ENCODE measurements around the gene SH3PXD2A. TPM values are rescaled to one million over a fixed set of nuclear protein-coding genes. Genes with fewer than 3 reads are reported as not detected.

Gene SH3PXD2A
- total and polyA plus RNA-seq, 9 of the 15 experiments (the other 6 are each of a cell fraction or from before 2014, with no cell fraction given), result 0.41 to 9.3 (median 2.5) TPM

- no peaks in the 10 kb centered on the region for H3K9me3 ChIP-seq (replicated peaks; ENCODE audit: control insufficient read depth, insufficient read depth, low read depth, low read length)
- H3K9ac ChIP-seq (ENCODE audit: insufficient read depth in 1 of 2, low read depth in 2 of 2, low read length in 2 of 2), result no peak overlapping the region
- no peaks in the 10 kb centered on the region for H4K20me1 ChIP-seq (replicated peaks; ENCODE audit: control insufficient read depth, insufficient read depth, low read length)
- peaks cover 0 to 23% of the 10 kb centered on the region in 2 experiments; a peak in 2 of 5 replicates for H3K4me1 ChIP-seq (replicated peaks in 1 of 2; ENCODE audit: control insufficient read depth in 2 of 2, insufficient read depth in 2 of 2, low read length in 2 of 2)
- H3K9me1 ChIP-seq (ENCODE audit: control insufficient read depth, insufficient read depth, low read length), result no peaks in the 10 kb centered on the region
- ATAC-seq (no peak), DNase-seq (ENCODE audit: extremely low read depth in 1 of 4, low spot score in 3 of 4) (no peak), FAIRE-seq (no peak)
- intact Hi-C loops (cut with micrococcal nuclease) (no loop called here), in situ Hi-C loops (cut with MboI) (no loop called here)
- WGBS (ENCODE audit: insufficient coverage, low coverage, missing lambda C conversion rate), result 98% methylated on average over 7 of the region's 7 CpGs
- ChIA-PET POLR2A (interaction anchor here (1.1 kb wide), 1 partner anchor 20 kb away, joined by 4 read pairs; no protein-coding TSS in a partner anchor), CTCF (ENCODE audit: low intra/inter-chr PET ratio) (no interaction called here)
- no peak overlapping the region for H2AFZ ChIP-seq (ENCODE audit: low read depth, low read length)
- no peaks in the 10 kb centered on the region for H3K36me3 ChIP-seq (ENCODE audit: control insufficient read depth, insufficient read depth, low read length)
- no TSS peak for BruUV-seq (replicated peaks)
- no peaks in the 10 kb centered on the region; the same call in 2 of the 3 replicates for H3K79me2 ChIP-seq (ENCODE audit: control insufficient read depth, insufficient read depth, low read length)
- no peaks in the 10 kb centered on the region for H3K27me3 ChIP-seq (ENCODE audit: control insufficient read depth in 2 of 2, insufficient read depth in 2 of 2, low read length in 2 of 2)
- H3K27ac ChIP-seq (ENCODE audit: extremely low read depth, low read depth, low read length), result no peak overlapping the region
- H3K4me3 ChIP-seq, result no peak overlapping the region
- no peak overlapping the region for H3K4me2 ChIP-seq (ENCODE audit: insufficient read depth, low read length)
- TF ChIP-seq ERF (CRISPR knock-in tag; IDR thresholded peaks at IDR 0.05) (no peak), CLOCK (CRISPR knock-in tag; IDR thresholded peaks at IDR 0.05; ENCODE audit: borderline replicate concordance) (no peak), ZBTB34 (CRISPR knock-in tag; IDR thresholded peaks at IDR 0.05) (no peak), KLF16 (IDR thresholded peaks at IDR 0.05) (no peak), IFI16 (CRISPR knock-in tag; IDR thresholded peaks at IDR 0.05) (no peak), RCOR1 (IDR thresholded peaks at IDR 0.05; ENCODE audit: borderline replicate concordance in 1 of 2, low read depth in 2 of 2, low read length in 2 of 2) (no peak), ESRRB (CRISPR knock-in tag; IDR thresholded peaks at IDR 0.05; ENCODE audit: borderline replicate concordance) (no peak), CTCFL (IDR thresholded peaks at IDR 0.05; ENCODE audit: borderline replicate concordance, insufficient read depth, low read depth, low read length, poor library complexity, severe bottlenecking) (no peak), GTF2B (IDR thresholded peaks at IDR 0.05; ENCODE audit: extremely low read depth, insufficient read length) (no peak), KLF6 (CRISPR knock-in tag; IDR thresholded peaks at IDR 0.05; ENCODE audit: borderline replicate concordance) (no peak), DDX20 (tag; IDR thresholded peaks at IDR 0.05; ENCODE audit: low read depth) (no peak), ID3 (CRISPR knock-in tag; IDR thresholded peaks at IDR 0.05) (no peak), ID3 (tag; IDR thresholded peaks at IDR 0.05) (no peak), BHLHE40 (IDR thresholded peaks at IDR 0.05; ENCODE audit: low read length) (no peak), EP400 (IDR thresholded peaks at IDR 0.05) (no peak), STAG1 (CRISPR knock-in tag; IDR thresholded peaks at IDR 0.05; ENCODE audit: borderline replicate concordance) (no peak)
These were observed 221.5 kb downstream of the SH3PXD2A start for GRCh38 chr10:103633846-103634245.

All from K562 (cell line).